OCI-LY1 (cell line): Measurements from ENCODE around the gene DPP6.

Experiments
- CTCF ChIP-seq: fragments of 200-600 bp; sonication (generic), shearing (Covaris generic); IDR thresholded peaks from 2 replicates; pipeline ENCODE4 v1.5.1; 2017; ENCODE audit warnings: mild to moderate bottlenecking, antibody characterized with exemption, low read length, moderate library complexity, mixed read lengths
- EZH2 ChIP-seq: fragments of 200-600 bp; sonication (generic), shearing (Covaris generic); IDR thresholded peaks from 2 replicates; pipeline ENCODE4 v1.8.0; 2017; ENCODE audit warnings: borderline replicate concordance, mixed run types, mild to moderate bottlenecking, antibody characterized with exemption, low read length, moderate library complexity, mixed read lengths

GRCh38 chr7:154559454-154559853 is 507.3 kb downstream of the DPP6 start:
- TF ChIP-seq CTCF (no peak), EZH2 (no peak)
